HL-60 (cell line): ENCODE results near the gene AK9.

Source experiments
- DNase-seq, 2 experiments: peaks; one replicate each; pipeline ENCODE4 v3.0.0-alpha.2; 2010 to 2020; ENCODE audit warnings: low read depth in 1 of 2, low spot score in 1 of 2
- H3K27ac ChIP-seq: fragments of 250-450 bp; sonication (Bioruptor Pico); replicated peaks from 2 replicates; pipeline ENCODE4 v1.5.1; 2020; ENCODE audit warnings: mild to moderate bottlenecking, moderate library complexity
- H3K27me3 ChIP-seq: fragments of 250-450 bp; sonication (Bioruptor Pico); 2 replicates; pipeline ENCODE4 v1.5.1; 2021; ENCODE audit warnings: mild to moderate bottlenecking, moderate library complexity; ENCODE audit not compliant: insufficient read depth, poor library complexity, severe bottlenecking
- H3K4me3 ChIP-seq: replicated peaks from 2 replicates; pipeline ENCODE4 v1.5.1; 2011; ENCODE audit warnings: mild to moderate bottlenecking, control low read depth, low read length; ENCODE audit not compliant: insufficient read depth
- CTCF ChIP-seq: IDR thresholded peaks from one replicate; pipeline ENCODE4 v1.5.1; 2011; ENCODE audit warnings: low read length, control low read depth, inconsistent platforms; ENCODE audit not compliant: insufficient read depth
- GABPA ChIP-seq: IDR thresholded peaks from 2 replicates; pipeline ENCODE4 v1.6.1; 2012; ENCODE audit warnings: low read depth
- POLR2AphosphoS5 ChIP-seq: IDR thresholded peaks from 2 replicates; pipeline ENCODE4 v1.6.1; 2012; ENCODE audit warnings: low read depth
- REST ChIP-seq: IDR thresholded peaks from 2 replicates; pipeline ENCODE4 v1.6.1; 2012; ENCODE audit warnings: low read depth; ENCODE audit not compliant: insufficient replicate concordance
- SPI1 ChIP-seq: IDR thresholded peaks from 2 replicates; pipeline ENCODE4 v1.6.1; 2012; ENCODE audit warnings: low read depth, mild to moderate bottlenecking, borderline replicate concordance

AK9 gene

GRCh38 chr6:109503327-109504224, 187.4 kb downstream of the AK9 start:
- DNase-seq, result peak in 1 of 2 experiments; percentile 51
- H3K4me3 ChIP-seq, result no peak overlapping the region
- H3K27me3 ChIP-seq, result no peaks in the 10 kb centered on the region
- H3K27ac ChIP-seq, result no peak overlapping the region
- TF ChIP-seq POLR2AphosphoS5 (peak; percentile 98), SPI1 (no peak)

GRCh38 chr6:109498936-109499335, 192.1 kb downstream of the AK9 start:
- DNase-seq, result no peak
- TF ChIP-seq GABPA, result no peak
- no peak for TF ChIP-seq SPI1
- no peak for TF ChIP-seq CTCF
- no peak for TF ChIP-seq REST
- TF ChIP-seq POLR2AphosphoS5, result no peak

GRCh38 chr6:109498052-109498451, 192.9 kb downstream of the AK9 start:
- no peak for DNase-seq
- TF ChIP-seq POLR2AphosphoS5 (no peak), SPI1 (no peak), GABPA (no peak)
- Histone ChIP-seq H3K4me3 (no peak overlapping the region), H3K27me3 (no peaks in the 10 kb centered on the region), H3K27ac (no peak overlapping the region)

More at GRCh38 chr6:109498936-109499335, 192.1 kb downstream of the AK9 start:
- Histone ChIP-seq H3K27me3 (no peaks in the 10 kb centered on the region), H3K27ac (no peak overlapping the region), H3K4me3 (no peak overlapping the region)

GRCh38 chr6:109496036-109496772, 194.8 kb downstream of the AK9 start:
- no peak for DNase-seq
- no peak for TF ChIP-seq CTCF
- TF ChIP-seq REST, result no peak
- no peak for TF ChIP-seq POLR2AphosphoS5
- no peak for TF ChIP-seq GABPA
- no peak for TF ChIP-seq SPI1
- H3K27ac ChIP-seq, result no peak overlapping the region

More at GRCh38 chr6:109496036-109496772, 194.8 kb downstream of the AK9 start:
- Histone ChIP-seq H3K4me3 (no peak overlapping the region), H3K27me3 (no peaks in the 10 kb centered on the region)
